Breast epithelium (tissue), 3 donors: ENCODE measurements around the gene IFNL2.

Source experiments
- CTCF ChIP-seq, 3 donors: fragments of 450-650 bp; IDR thresholded peaks; one replicate each; pipeline ENCODE4 v1.5.1; 2016 to 2017; ENCODE audit warnings: antibody characterized with exemption in 3 of 3, mild to moderate bottlenecking in 3 of 3, moderate library complexity in 3 of 3
- POLR2A ChIP-seq: fragments of 450-650 bp; IDR thresholded peaks from one replicate; pipeline ENCODE4 v1.6.1; 2016; ENCODE audit warnings: antibody characterized with exemption, mild to moderate bottlenecking, moderate library complexity
- POLR2AphosphoS5 ChIP-seq, 3 donors: sonication (generic); formaldehyde crosslinking; IDR thresholded peaks; one replicate each; pipeline ENCODE4 v1.6.1; 2017; ENCODE audit warnings: antibody characterized with exemption in 3 of 3

DNA sequence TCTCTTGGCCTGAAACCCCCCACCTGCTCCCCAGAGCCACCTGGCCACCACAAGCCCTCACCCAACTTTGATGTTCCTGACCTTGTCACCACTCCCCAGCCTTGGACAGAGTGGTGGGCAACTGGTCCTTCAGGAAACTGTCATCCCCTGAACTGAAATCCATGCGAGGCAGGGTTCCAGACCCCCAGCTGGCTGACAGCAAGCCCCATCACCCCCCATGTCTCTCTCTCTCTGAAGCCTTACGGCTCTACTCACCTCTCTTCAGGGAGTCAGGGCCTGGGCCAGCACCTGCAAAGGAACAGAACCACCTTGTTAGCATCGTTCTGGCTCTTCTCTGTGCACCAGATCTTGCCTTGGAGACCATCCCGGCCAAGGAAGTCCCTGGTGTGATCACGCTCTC lies 49.9 kb downstream of the IFNL2 start:
- TF ChIP-seq CTCF (IDR thresholded peaks at IDR 0.05): no peak
- no peak for TF ChIP-seq POLR2A
- no peak for TF ChIP-seq POLR2AphosphoS5 (IDR thresholded peaks at IDR 0.05)
